Stomach smooth muscle (tissue), 2 donors: ENCODE measurements around the gene ANAPC16.
A peak's percentile ranks its signal among the peaks of the same experiment; 100 is the strongest.

ENCODE experiments used
- H3K27ac ChIP-seq: one replicate; pipeline ENCODE4 v1.7.0; 2013; ENCODE audit warnings: mild to moderate bottlenecking, low read length, inconsistent platforms
- H3K27me3 ChIP-seq, 2 donors: one replicate each; pipeline ENCODE4 v1.7.0; 2013; ENCODE audit warnings: low read length in 2 of 2; ENCODE audit not compliant: insufficient read depth in 2 of 2, control insufficient read depth in 1 of 2
- H3K36me3 ChIP-seq, 2 donors: one replicate each; pipeline ENCODE4 v1.7.0; 2013; ENCODE audit warnings: low read length in 2 of 2; ENCODE audit not compliant: control insufficient read depth in 2 of 2, insufficient read depth in 2 of 2
- H3K4me1 ChIP-seq: one replicate; pipeline ENCODE4 v1.7.0; 2013; ENCODE audit warnings: low read length; ENCODE audit not compliant: control insufficient read depth, insufficient read depth
- H3K4me3 ChIP-seq, 2 donors: one replicate each; pipeline ENCODE4 v1.7.0; 2013; ENCODE audit warnings: low read length in 2 of 2
- H3K9ac ChIP-seq, 2 donors: one replicate each; pipeline ENCODE4 v1.7.0; 2013; ENCODE audit warnings: low read length in 2 of 2, mild to moderate bottlenecking in 1 of 2
- H3K9me3 ChIP-seq, 2 donors: one replicate each; pipeline ENCODE4 v1.7.0; 2013; ENCODE audit warnings: low read length in 2 of 2; ENCODE audit not compliant: control insufficient read depth in 2 of 2
- donor health status: healthy.
- donor health status: Pancreatic carcinoma.

The ANAPC16 gene

DNA sequence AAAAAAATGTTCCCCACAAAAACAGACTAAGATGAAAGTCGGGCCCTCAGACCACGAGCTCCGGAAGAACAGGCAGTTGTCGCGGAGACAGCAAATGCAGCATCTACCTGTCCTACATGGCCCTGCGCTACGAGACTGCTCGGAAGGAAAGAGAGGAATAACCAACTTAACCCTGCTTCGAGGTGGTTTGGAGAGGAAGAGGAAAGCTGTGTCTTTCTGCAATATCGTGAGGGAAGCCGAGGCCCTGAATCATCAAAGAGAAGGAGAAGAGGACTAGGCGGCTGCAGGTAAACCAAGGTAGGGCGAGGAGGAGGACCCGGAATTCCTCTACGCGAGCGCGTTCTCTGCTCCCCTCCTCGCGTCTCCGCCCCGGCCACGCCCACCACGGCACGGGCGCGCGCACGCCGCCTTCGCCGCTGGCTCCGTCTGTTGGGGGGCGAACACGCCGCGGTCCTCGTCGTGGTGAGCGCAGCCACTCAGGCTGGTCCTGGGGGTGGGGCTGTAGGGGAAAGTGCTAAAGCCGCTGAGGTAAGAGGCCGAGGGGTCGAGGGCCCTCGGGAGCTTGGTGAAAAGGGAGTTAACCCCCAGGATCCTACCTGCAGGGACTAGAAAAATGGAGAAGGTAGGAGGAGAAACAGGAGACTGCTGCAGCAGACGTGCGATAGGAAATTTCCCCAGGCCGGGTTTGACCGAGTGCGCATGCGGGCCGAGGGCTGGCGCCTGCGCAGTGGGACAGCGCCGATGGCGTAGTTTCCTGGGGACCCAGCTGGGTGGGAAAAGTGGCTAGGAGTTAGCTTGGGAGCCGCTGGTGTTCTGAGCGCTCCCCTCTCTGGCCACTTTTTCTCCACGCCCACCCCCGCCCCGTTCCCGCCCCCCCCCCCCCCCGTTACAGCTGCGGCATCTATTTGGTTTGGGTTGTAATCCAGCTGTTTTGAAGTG, at the start of gene ANAPC16, which contains the start of gene ASCC1:
ANAPC16 (plus strand) TSS at position 402 of the 939 bp plus-strand sequence. CDS start 7,903 bp downstream, outside the sequence.
ASCC1 (minus strand) TSS at position 666 of the 939 bp plus-strand sequence. CDS start 2,978 bp downstream, outside the sequence.
- H3K9me3 ChIP-seq = no peaks in the 10 kb centered on the region
- H3K9ac ChIP-seq = peak within 1 kb of the TSS; percentile 86 to 96
- H3K36me3 ChIP-seq = peaks cover 2 to 3% of the 10 kb centered on the region in 2 donors
- peaks cover 26% of the 10 kb centered on the region for H3K4me1 ChIP-seq
- H3K27me3 ChIP-seq = no peaks in the 10 kb centered on the region
- H3K27ac ChIP-seq = peak within 1 kb of the TSS; percentile 90
- H3K4me3 ChIP-seq = peak within 1 kb of the TSS; percentile 89 to 98

DNA sequence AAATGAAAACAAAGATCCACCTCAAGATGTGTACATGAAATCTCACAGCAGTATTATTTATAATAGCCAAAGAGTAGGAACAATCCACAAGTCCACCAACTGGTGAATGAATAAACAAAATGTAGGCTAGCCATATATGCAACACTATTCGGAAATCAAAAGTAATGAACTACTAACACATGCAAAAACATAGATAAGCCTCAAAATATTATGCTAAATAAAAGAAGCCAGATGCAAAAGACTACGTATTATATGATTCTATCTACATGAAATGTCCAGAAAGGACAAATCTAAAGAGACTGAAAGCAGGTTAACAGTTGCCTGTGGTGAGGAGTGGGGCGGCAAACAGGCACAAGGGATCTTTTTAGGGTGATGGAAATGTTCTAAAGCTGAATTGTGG, 48.7 kb upstream of the ANAPC16 start:
- Histone ChIP-seq H3K9me3 (no peaks in the 10 kb centered on the region), H3K36me3 (peaks cover 0 to 2% of the 10 kb centered on the region in 2 donors), H3K27ac (no peak overlapping the region), H3K9ac (no peak overlapping the region), H3K27me3 (no peaks in the 10 kb centered on the region), H3K4me1 (no peaks in the 10 kb centered on the region), H3K4me3 (no peak overlapping the region)

DNA sequence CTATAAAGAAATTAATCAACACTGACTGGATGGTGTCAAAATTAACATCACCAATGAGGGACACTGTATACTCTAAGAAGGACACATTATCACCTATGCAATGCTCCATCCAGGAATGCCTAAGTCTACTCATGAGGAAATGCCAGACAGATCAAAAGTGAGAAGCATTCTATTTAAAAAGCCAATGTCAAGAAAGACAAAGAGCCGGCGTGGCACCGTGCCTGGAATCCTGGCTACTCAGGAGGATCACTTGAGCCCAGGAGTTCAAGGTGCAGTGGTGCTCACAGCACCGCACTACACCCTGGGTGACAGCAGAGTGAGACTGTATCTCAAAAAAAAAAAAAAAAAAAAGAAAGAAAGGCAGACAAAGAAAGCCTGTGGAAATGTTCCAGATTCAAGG, 45.5 kb upstream of the ANAPC16 start:
- no peaks in the 10 kb centered on the region for H3K9me3 ChIP-seq
- no peaks in the 10 kb centered on the region for H3K27me3 ChIP-seq
- H3K4me1 ChIP-seq = no peaks in the 10 kb centered on the region
- H3K36me3 ChIP-seq = peaks cover 0 to 2% of the 10 kb centered on the region in 2 donors
- H3K9ac ChIP-seq = no peak overlapping the region
- H3K4me3 ChIP-seq = no peak overlapping the region
- H3K27ac ChIP-seq = no peak overlapping the region

DNA sequence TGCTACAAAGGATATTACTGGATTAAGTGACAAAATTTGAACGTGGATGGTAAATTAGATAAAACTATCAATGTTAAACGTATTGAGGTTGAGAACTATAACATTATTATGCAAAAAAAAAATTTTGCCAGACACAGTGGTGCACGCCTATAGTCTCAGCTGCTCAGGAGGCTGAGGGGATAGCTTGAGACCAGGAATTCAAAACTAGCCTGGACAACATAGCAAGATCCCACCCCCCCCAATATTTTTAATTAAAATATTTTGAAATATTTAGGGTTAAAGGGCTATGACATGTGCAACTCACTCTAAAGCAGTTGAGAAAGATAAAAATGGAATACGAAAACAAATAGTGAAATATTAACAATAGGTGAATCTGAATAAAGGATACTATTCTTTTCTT, 45.1 kb upstream of the ANAPC16 start:
- Histone ChIP-seq H3K36me3 (peaks cover 0 to 2% of the 10 kb centered on the region in 2 donors), H3K9me3 (no peaks in the 10 kb centered on the region), H3K4me1 (no peaks in the 10 kb centered on the region), H3K4me3 (no peak overlapping the region), H3K27ac (no peak overlapping the region), H3K9ac (no peak overlapping the region), H3K27me3 (no peaks in the 10 kb centered on the region)

DNA sequence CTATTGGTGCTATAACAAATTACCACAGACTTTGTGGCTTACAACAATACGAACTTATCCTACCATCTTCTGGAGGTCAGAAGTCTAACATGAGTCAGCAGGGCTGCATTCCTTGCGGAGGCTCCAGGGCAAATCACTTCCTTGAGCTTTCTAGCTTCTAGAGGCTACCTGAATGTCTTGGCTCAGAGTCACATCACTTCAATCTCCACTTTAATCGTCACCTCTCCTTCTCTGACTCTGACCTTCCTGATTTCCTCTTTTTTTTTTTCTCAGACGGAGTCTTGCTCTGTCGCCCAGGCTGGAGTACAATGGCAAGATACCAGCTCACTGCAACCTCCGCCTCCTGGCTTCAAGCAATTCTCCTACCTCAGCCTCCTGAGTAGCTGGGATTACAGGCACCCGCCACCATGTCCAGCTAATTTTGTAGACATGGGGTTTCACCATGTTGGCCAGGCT, 44.6 kb upstream of the ANAPC16 start:
- no peaks in the 10 kb centered on the region for H3K9me3 ChIP-seq
- peaks cover 0 to 2% of the 10 kb centered on the region in 2 donors for H3K36me3 ChIP-seq
- no peak overlapping the region for H3K27ac ChIP-seq
- H3K4me1 ChIP-seq = no peaks in the 10 kb centered on the region
- no peak overlapping the region for H3K4me3 ChIP-seq
- H3K27me3 ChIP-seq = no peaks in the 10 kb centered on the region
- H3K9ac ChIP-seq = no peak overlapping the region

DNA sequence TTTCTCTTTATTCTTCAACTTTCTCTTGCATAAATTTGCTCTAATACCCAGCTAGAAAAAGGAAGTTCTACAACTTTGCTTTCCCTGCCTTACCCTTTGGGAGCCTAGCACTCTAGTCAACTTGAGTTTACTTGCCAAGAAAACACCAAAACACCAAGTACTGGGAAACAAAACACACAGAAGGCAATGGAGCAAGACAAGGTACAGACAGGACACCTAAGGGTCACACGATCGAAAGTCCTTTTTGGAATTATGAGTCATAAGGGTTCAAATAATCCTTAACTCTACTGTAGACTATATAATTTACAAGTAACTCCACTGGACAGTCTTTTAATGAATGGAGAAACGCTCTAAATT, 42.6 kb upstream of the ANAPC16 start:
- no peaks in the 10 kb centered on the region for H3K27me3 ChIP-seq
- H3K9ac ChIP-seq = no peak overlapping the region
- H3K27ac ChIP-seq = no peak overlapping the region
- H3K4me1 ChIP-seq = no peaks in the 10 kb centered on the region
- H3K4me3 ChIP-seq = no peak overlapping the region
- H3K36me3 ChIP-seq = peaks cover under 1 to 2% of the 10 kb centered on the region in 2 donors
- H3K9me3 ChIP-seq = no peaks in the 10 kb centered on the region

DNA sequence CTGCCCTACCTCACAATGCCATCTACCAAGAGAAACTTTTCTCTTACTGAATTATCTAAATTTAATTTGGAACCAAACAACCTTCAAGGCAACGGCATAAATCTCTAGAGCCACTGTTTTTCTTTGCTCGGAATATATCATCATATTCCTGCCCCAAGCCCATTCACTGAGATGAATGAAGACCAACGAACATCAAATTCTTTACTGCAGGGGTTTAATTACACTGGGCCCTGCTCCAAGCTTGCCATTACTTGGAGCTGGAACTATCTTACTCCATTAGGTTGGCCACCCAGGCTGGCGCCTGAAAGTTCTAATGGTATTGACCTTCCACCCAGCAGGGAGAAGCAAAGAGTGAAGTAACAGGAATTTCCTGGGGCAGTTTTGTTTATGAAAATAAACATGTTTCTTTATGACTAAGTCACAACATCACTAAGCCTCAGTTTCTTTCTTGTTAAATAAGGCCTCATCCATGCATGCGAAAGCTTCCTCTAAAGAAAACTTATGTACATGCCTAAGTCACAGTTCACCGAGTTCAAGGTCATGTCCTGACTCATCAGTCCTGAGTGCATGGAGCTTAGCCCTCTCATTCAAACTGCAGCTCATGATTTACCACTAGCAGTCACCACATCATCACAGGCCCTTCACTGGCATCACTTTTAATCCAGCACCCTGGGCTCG, 42.1 kb upstream of the ANAPC16 start:
- Histone ChIP-seq H3K9me3 (no peaks in the 10 kb centered on the region), H3K4me1 (no peaks in the 10 kb centered on the region), H3K27me3 (no peaks in the 10 kb centered on the region), H3K9ac (no peak overlapping the region), H3K36me3 (peaks cover 4% of the 10 kb centered on the region in 2 donors), H3K4me3 (no peak overlapping the region), H3K27ac (no peak overlapping the region)

DNA sequence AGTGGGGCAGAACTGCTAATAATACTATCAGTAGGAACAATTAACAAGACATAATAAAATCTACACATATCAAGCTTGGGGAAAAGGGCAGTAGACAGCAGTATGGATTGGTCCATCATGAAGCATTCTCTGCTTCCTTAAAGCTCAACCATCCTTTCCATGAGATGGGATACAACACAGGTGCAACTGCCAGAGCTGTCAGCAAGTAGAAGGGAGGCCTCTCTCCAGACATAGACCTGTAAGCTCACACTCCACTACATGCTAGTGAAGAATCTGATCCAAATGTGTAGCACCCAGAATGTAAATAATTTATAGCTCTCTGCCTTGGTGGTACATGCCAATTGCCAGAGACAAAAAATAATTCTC, 41.5 kb upstream of the ANAPC16 start:
- no peak overlapping the region for H3K27ac ChIP-seq
- no peak overlapping the region for H3K4me3 ChIP-seq
- no peaks in the 10 kb centered on the region for H3K27me3 ChIP-seq
- H3K9ac ChIP-seq = no peak overlapping the region
- no peaks in the 10 kb centered on the region for H3K4me1 ChIP-seq
- H3K9me3 ChIP-seq = no peaks in the 10 kb centered on the region
- H3K36me3 ChIP-seq = peaks cover 4% of the 10 kb centered on the region in 2 donors

DNA sequence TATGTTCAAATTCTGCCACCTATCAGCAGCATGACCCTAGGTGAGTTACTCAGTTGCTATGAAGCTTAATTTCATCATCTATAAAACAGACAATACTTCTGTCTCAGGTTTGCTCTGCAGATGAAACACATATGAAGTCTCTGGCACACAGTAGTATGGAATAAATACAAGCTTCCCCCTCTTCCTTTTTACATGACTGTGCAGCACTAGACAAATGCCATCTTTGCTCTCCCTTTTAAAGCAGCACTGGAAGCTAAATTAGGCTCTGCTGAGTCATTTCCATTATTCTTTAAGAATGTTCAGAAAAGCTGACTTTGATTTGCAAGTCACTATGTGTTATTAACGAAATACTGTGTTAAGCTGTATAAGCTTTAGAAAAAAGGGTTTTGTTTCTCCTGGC, 40.7 kb upstream of the ANAPC16 start:
- H3K27me3 ChIP-seq = no peaks in the 10 kb centered on the region
- H3K9ac ChIP-seq = no peak overlapping the region
- no peaks in the 10 kb centered on the region for H3K4me1 ChIP-seq
- peaks cover 4% of the 10 kb centered on the region in 2 donors for H3K36me3 ChIP-seq
- no peak overlapping the region for H3K4me3 ChIP-seq
- no peak overlapping the region for H3K27ac ChIP-seq
- no peaks in the 10 kb centered on the region for H3K9me3 ChIP-seq

DNA sequence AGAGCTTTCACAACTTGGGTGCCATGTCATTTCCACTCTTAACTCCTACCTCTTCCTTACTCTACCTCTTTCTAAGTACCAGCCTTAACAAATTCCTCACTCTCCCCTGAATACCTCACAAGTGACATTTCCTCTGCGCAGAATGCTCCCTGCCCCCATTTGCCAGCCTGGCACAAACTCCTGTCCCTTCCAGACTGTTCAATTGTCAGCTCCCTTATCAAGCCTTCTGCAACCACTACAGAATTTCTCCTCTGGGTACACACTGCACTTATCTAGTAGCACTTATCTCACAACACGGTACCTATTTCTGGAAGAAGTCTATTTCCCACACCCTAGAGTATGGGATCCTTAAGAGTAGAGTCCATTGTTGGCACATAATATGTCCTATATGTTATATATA, 39.1 kb upstream of the ANAPC16 start:
- H3K4me3 ChIP-seq = no peak overlapping the region
- no peak overlapping the region for H3K27ac ChIP-seq

More for the DNA sequence above, 39.1 kb upstream of the ANAPC16 start:
- Histone ChIP-seq H3K9me3 (no peaks in the 10 kb centered on the region), H3K4me1 (no peaks in the 10 kb centered on the region), H3K9ac (no peak overlapping the region), H3K36me3 (peaks cover 4% of the 10 kb centered on the region in 2 donors), H3K27me3 (no peaks in the 10 kb centered on the region)
